HepG2 (cell line): ENCODE results near the gene MED13. TPM values are rescaled to one million over a fixed set of nuclear protein-coding genes. Genes with fewer than 3 reads are reported as not detected.

Source experiments
- ARNT ChIP-seq: fragments of 450-650 bp; IDR thresholded peaks from 2 replicates; pipeline ENCODE4 v1.6.1; 2017
- ARNTL ChIP-seq: sonication (generic); formaldehyde crosslinking; IDR thresholded peaks from 2 replicates; pipeline ENCODE4 v1.4.0; 2020; ENCODE audit warnings: mild to moderate bottlenecking, missing genetic modification reagents
- FIP1L1 ChIP-seq: fragments of 200-400 bp; formaldehyde crosslinking; IDR thresholded peaks from 2 replicates; pipeline ENCODE4 v1.6.1; 2018; ENCODE audit warnings: low read depth, mild to moderate bottlenecking, low read length, moderate library complexity, borderline replicate concordance; ENCODE audit not compliant: insufficient read depth
- KDM2A ChIP-seq: sonication (generic); formaldehyde crosslinking; IDR thresholded peaks from 2 replicates; pipeline ENCODE4 v1.4.0; 2020; ENCODE audit warnings: low read depth, missing genetic modification reagents, borderline replicate concordance
- MYNN ChIP-seq: sonication (generic); formaldehyde crosslinking; IDR thresholded peaks from 2 replicates; pipeline ENCODE4 v1.4.0; 2020; ENCODE audit warnings: mild to moderate bottlenecking, low read depth, missing genetic modification reagents
- NFAT5 ChIP-seq: sonication (generic); formaldehyde crosslinking; IDR thresholded peaks from 2 replicates; pipeline ENCODE4 v1.4.0; 2020; ENCODE audit warnings: missing genetic modification reagents
- NRL ChIP-seq: sonication (generic); formaldehyde crosslinking; IDR thresholded peaks from 2 replicates; pipeline ENCODE4 v1.5.0; 2020; ENCODE audit warnings: missing genetic modification reagents, mild to moderate bottlenecking, moderate library complexity, borderline replicate concordance
- PBX2 ChIP-seq: IDR thresholded peaks from 2 replicates; pipeline ENCODE4 v1.6.1; 2016; ENCODE audit warnings: control low read depth
- PRDM4 ChIP-seq: sonication (generic); formaldehyde crosslinking; IDR thresholded peaks from 2 replicates; pipeline ENCODE4 v1.9.0; 2021; ENCODE audit warnings: missing genetic modification reagents, borderline replicate concordance
- SAP130 ChIP-seq: IDR thresholded peaks from 2 replicates; pipeline ENCODE4 v1.6.1; 2016; ENCODE audit warnings: low read depth
- SNRNP70 ChIP-seq: fragments of 200-400 bp; formaldehyde crosslinking; IDR thresholded peaks from 2 replicates; pipeline ENCODE4 v1.6.1; 2017; ENCODE audit warnings: mild to moderate bottlenecking, low read depth, low read length, moderate library complexity
- TEF ChIP-seq: sonication (generic); formaldehyde crosslinking; IDR thresholded peaks from 2 replicates; pipeline ENCODE4 v1.5.0; 2020; ENCODE audit warnings: missing genetic modification reagents
- ZBTB46 ChIP-seq: sonication (generic); formaldehyde crosslinking; IDR thresholded peaks from 2 replicates; pipeline ENCODE4 v1.4.0; 2020; ENCODE audit warnings: mild to moderate bottlenecking, missing genetic modification reagents, borderline replicate concordance
- ZNF607 ChIP-seq: sonication (generic); formaldehyde crosslinking; IDR thresholded peaks from 2 replicates; pipeline ENCODE4 v1.5.1; 2020; ENCODE audit warnings: missing genetic modification reagents, mild to moderate bottlenecking, borderline replicate concordance
- polyA plus RNA-seq, 8 experiments: library from polyadenylated mRNA; depleted of rRNA in 3 of 8; stranded (reverse) in 7 of 8; unstranded in 1 of 8; fragments of >200 nt; fragmentation: Illumina TruSeq in 4 of 8; extraction: Trizol in 4 of 8; gene quantifications; 2 replicates each; pipeline versions ENCODE4 v1.2.1 to v1.2.3, GENCODE V29; 2011 to 2016; ENCODE audit warnings: low read depth in 4 of 8, missing spikeins in 1 of 8, mixed read lengths in 1 of 8; ENCODE audit not compliant: insufficient read depth in 1 of 8
- total RNA-seq, 5 experiments: library from RNA; depleted of rRNA; stranded (reverse); fragments of >200 nt; fragmentation: Illumina TruSeq; extraction: Trizol; gene quantifications; 2 replicates each; pipeline ENCODE4 v1.2.3, GENCODE V29; 2016; ENCODE audit warnings: low read depth in 1 of 5

The MED13 gene
- total and polyA plus RNA-seq, 2 of the 13 experiments (the other 11 are each of a cell fraction or from before 2014, with no cell fraction given), result 27.4 to 69.1 TPM

GRCh38 chr17:61927208-61928100 lies 137.6 kb downstream of the MED13 start, which contains the start of gene INTS2 (continued):
- TF ChIP-seq KDM2A (CRISPR knock-in tag) (peak; percentile 95), MYNN (CRISPR knock-in tag) (no peak), ARNTL (CRISPR knock-in tag) (peak; percentile 73), TEF (CRISPR knock-in tag) (peak; percentile 69), PBX2 (no peak; the same call in 1 of the 2 replicates), NRL (CRISPR knock-in tag) (peak; percentile 99), SNRNP70 (no peak), FIP1L1 (0 out of 2 replicates have a peak, but pooled peaks have one; percentile 46), PRDM4 (CRISPR knock-in tag) (peak; percentile 58), SAP130 (peak; percentile 89), ZNF607 (CRISPR knock-in tag) (peak; percentile 75; the same call in 1 of the 2 replicates), NFAT5 (peak; percentile 91; the same call in 1 of the 2 replicates), ARNT (no peak), ZBTB46 (0 out of 2 replicates have a peak, but pooled peaks have one; percentile 85)
